NCI-H345 treated with DMSO at 0.1 percent for 48 hours (cell line): ENCODE data around the gene MTA1.

Source experiments
- DNase-seq: peaks from one replicate; lab custom pipeline; 2025; ENCODE audit not compliant: unreplicated experiment; lab: John Stamatoyannopoulos, UW

MTA1 gene

GRCh38 chr14:105442125-105442524, 22.5 kb downstream of the MTA1 start:
- DNase-seq, result no peak

GRCh38 chr14:105442834-105443233, 23.2 kb downstream of the MTA1 start:
- DNase-seq, result no peak

DNA sequence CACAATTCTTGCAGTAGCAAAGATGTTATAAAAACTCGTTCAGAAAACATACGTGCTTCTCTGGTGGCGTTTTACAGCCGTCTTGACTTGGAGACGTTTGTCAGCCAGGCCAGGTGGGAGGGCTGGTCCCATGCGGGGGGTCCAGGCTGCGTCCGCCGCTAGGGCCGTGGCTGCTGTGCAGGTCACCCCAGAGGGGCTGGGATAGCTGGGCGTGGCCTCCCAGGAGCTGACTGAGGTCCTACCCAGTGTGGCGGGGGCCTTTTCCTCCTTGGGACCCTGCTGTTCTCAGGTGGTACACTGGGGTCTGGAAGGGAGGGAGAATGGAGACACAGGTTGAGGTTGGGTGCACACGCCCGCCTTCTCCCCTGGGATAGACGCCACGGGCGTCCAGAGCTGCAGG, 25.2 kb downstream of the MTA1 start:
- DNase-seq, result no peak

- no peak for DNase-seq
These were observed 25.7 kb downstream of the MTA1 start for GRCh38 chr14:105445290-105445689.

DNA sequence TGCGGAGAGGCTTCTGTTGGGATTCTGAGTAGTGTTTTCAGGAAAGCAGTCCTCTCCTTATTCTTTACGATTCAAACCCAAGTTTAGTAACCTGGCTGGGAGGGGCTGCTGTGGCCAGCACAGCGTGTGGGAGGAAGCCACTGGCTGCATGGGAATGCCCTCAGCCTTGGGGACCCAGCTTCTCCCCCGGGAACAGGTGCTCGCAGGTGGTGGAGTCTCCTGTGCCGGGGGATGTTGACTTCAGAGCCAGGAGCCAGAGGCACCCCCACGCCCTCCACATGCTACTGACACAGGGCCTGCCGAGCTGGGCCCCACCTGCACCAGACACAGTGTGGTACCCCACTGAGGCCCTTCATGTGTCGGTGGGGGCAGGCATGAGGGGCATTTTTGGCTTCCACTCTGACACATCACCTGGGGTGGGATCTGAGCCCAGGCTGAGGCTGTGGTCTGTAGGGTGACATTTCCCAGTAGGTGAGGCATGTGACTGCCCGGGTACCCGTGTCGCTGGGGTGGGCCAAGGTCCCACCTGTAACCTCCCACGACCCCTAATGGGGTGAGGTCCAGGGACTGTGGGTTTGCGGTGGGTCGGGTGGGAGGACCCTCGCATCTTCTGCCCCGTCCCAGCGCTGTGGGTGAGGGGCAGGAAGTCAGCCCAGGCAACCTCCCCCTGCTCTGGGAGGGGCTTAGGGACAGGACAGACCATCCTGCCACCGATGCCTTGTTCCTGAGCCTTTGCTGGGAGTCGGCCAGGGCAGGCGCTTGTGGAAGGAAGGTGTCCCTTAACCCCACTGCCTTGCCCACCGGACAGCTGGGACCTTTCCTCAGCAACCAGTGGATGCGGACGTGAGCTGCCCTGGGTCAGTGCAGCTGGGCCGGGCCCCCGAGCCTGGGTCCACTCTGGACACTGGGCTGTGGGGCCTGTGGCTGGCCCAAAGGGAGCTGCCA, 26.5 kb downstream of the MTA1 start:
- DNase-seq, result no peak

GRCh38 chr14:105446971-105447370, 27.3 kb downstream of the MTA1 start:
- no peak for DNase-seq

GRCh38 chr14:105447651-105448640, 28.3 kb downstream of the MTA1 start:
- no peak for DNase-seq

GRCh38 chr14:105448706-105449111, 29.1 kb downstream of the MTA1 start:
- DNase-seq, result peak; percentile 2

GRCh38 chr14:105449276-105450122, 29.9 kb downstream of the MTA1 start:
- no peak for DNase-seq

- no peak for DNase-seq
These were observed 30.5 kb downstream of the MTA1 start for GRCh38 chr14:105450123-105450505.

- DNase-seq, result no peak
These were observed 31.5 kb downstream of the MTA1 start for GRCh38 chr14:105450864-105451720.

DNA sequence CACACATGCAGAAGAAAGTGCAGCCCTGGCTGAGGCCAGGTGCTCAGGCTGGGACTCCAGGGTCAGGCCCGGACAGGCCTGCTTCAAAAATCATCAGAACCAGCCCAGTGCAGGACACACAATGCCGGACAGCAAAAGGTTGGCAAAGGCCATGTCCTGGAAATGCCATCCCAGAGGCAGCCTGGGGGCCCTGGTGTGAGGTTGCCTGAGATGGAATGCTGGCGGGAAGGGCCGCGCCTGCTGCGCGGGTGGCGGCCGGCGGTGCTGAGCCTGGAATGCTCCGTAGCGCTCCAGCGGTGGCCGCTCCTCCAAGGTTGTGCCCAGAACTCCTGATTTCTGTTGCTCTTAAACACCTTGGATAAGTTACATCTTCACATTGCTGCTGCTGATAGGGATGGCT, 33.3 kb downstream of the MTA1 start:
- DNase-seq, result no peak

GRCh38 chr14:105453847-105454246, 34.2 kb downstream of the MTA1 start:
- DNase-seq, result no peak

- DNase-seq, result no peak
These were observed 35.5 kb downstream of the MTA1 start for GRCh38 chr14:105455086-105455640.

DNA sequence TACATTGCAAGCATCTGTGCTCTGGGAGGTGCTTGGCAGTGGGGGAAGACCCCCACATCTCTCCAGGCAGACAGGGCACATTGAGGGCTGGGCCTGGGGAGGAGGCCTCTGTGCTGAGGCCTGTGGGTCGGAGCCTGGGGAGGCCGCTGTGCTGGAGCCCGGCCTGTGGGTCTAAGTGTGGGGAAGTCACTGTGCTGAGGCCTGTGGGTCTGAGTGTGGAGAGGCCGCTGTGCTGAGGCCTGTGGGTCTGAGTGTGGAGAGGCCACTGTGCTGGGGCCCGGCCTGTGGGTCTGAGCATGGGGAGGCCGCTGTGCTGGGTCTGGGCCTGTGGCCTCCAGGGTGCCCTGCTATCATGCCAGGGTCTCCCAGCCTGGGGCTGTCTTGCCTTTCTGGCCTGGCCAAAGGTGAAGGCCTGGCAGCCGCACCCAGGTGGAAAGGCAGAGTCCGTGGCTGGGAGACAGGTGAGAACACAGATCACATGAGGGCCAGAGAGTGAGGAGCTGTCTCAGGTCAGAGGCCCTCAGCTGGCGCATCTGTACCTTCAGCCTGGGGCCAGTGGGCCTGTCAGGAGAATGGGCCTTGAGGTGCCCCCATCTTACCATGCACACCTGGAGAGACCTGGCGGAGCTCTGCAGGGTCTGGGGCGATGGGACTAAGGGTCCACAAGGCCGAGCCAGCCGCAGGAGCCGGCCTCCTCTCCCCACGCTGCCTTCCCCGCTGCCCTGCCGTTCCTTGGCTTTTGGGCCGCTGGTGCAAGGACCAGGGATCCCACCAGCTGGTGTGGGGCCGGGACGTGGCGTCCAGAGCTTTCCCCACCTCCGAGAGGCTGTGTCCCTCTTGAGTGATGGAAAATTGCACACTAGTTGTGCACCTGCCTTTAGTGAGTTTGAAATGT, 36.4 kb downstream of the MTA1 start:
- DNase-seq, result no peak

DNA sequence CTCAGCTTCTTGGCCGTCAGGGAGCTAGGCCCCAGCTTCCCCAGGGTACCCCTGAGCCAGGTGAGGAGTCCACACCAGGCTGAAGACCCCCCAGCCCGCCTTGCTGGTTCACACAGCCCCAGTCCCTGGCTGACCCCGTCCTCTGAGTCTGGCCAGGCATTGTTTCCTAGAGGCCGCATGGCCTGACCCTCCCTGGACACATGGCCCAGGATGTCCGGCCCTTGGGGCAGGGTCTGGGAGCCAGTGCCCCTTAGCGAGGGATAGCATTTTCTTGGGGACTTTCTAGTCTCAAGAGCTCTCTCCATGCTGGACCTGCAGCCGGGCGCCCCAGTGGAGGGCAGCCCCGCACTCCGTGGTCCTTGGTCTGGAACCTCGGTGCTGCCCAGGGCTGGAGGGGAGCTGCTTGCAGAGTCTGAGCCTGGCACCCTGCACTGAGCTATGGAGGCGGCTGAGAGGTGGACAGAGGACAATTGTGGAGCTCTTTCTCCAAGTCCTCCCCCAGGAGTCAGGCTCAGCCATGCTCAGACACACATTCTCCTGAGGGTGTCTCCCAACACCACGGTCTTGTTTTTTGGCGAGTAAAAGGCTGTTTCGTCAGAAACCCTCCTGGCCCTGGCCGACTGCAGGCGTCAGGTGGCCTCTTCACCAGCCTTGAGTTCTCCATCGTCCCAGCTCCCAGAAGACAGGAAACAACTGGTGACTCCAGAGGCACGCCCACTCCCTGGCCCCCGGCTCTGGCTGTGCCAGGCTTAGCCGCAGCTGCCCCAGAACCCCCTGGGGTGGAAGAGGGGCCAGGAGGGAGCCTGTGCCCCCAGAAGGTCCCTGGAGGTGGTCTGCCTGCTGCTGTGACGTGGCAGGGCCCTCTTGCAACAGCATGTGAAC, 37.4 kb downstream of the MTA1 start:
- no peak for DNase-seq

GRCh38 chr14:105458010-105458409, 38.4 kb downstream of the MTA1 start:
- DNase-seq, result no peak

- DNase-seq, result no peak
These were observed 38.9 kb downstream of the MTA1 start for GRCh38 chr14:105458571-105458970.
